Hepatocyte (in vitro differentiated cells): Measurements from ENCODE around the gene ARHGDIG. TPM values are rescaled to one million over a fixed set of nuclear protein-coding genes. Genes with fewer than 3 reads are reported as not detected.

Experiments
- DNase-seq: peaks from one replicate; pipeline ENCODE4 v3.0.0-alpha.2; 2016; ENCODE audit warnings: low spot score
- H2AFZ ChIP-seq: fragments of 200-600 bp; sonication (generic); 2 replicates; pipeline ENCODE4 v1.6.0; 2016; ENCODE audit warnings: antibody characterized with exemption, mild to moderate bottlenecking
- H3K27ac ChIP-seq: fragments of 200-600 bp; sonication (generic); 2 replicates; pipeline ENCODE4 v1.5.1; 2016; ENCODE audit warnings: mild to moderate bottlenecking
- H3K27me3 ChIP-seq: fragments of 200-600 bp; sonication (generic); 2 replicates; pipeline ENCODE4 v1.6.1; 2016
- H3K36me3 ChIP-seq: fragments of 200-600 bp; sonication (generic); replicated peaks from 2 replicates; pipeline ENCODE4 v1.5.1; 2016; ENCODE audit warnings: low read depth; ENCODE audit not compliant: insufficient read depth
- H3K4me1 ChIP-seq: fragments of 200-600 bp; sonication (generic); 2 replicates; pipeline ENCODE4 v1.5.1; 2016; ENCODE audit warnings: mild to moderate bottlenecking, moderate library complexity; ENCODE audit not compliant: insufficient read depth
- H3K4me2 ChIP-seq: fragments of 200-600 bp; sonication (generic); 2 replicates; pipeline ENCODE4 v1.6.0; 2016
- H3K4me3 ChIP-seq: fragments of 200-600 bp; sonication (generic); 2 replicates; pipeline ENCODE4 v1.5.1; 2016; ENCODE audit warnings: mild to moderate bottlenecking
- H3K79me2 ChIP-seq: fragments of 200-600 bp; sonication (generic); 2 replicates; pipeline ENCODE4 v1.6.0; 2017; ENCODE audit warnings: mild to moderate bottlenecking
- H3K9me2 ChIP-seq: fragments of 200-600 bp; sonication (generic); replicated peaks from 2 replicates; pipeline ENCODE4 v1.6.0; 2017; ENCODE audit warnings: mild to moderate bottlenecking; ENCODE audit not compliant: insufficient read depth
- H3K9me3 ChIP-seq: fragments of 200-600 bp; sonication (generic); 2 replicates; pipeline ENCODE4 v1.5.1; 2016; ENCODE audit warnings: low read depth, mild to moderate bottlenecking
- H4K20me1 ChIP-seq: fragments of 200-600 bp; sonication (generic); 2 replicates; pipeline ENCODE4 v1.6.0; 2016; ENCODE audit warnings: mild to moderate bottlenecking; ENCODE audit not compliant: insufficient read depth, poor library complexity, severe bottlenecking
- EZH2 ChIP-seq: fragments of 200-600 bp; sonication (generic); IDR thresholded peaks from 2 replicates; pipeline ENCODE4 v1.6.1; 2016; ENCODE audit warnings: antibody characterized with exemption, mild to moderate bottlenecking, borderline replicate concordance
- EZH2phosphoT487 ChIP-seq: fragments of 200-600 bp; sonication (generic); IDR thresholded peaks from one replicate; pipeline ENCODE4 v1.6.1; 2018; ENCODE audit warnings: antibody characterized with exemption, mild to moderate bottlenecking, low read depth, moderate library complexity; ENCODE audit not compliant: unreplicated experiment, severe bottlenecking
- WGBS: methylation state at CpG from one replicate; pipeline ENCODE4 v1.1.6; 2016; ENCODE audit warnings: low lambda C conversion rate; ENCODE audit errors: missing lambda C conversion rate; 5-methylcytosine and 5-hydroxymethylcytosine counted together
- polyA plus RNA-seq: library from polyadenylated mRNA; unstranded; fragments of >200 nt; fragmentation: Nextera tagmentation; extraction: Ambion mirVana; gene quantifications from 2 replicates; pipeline ENCODE4 v1.2.1, GENCODE V29; 2016
- total RNA-seq: library from RNA; depleted of rRNA; stranded (reverse); fragments of >200 nt; gene quantifications from 2 replicates; pipeline ENCODE4 v1.2.3, GENCODE V29; 2014
- TF ChIP-seq, protein P1 (sequence below): fragments of 200-600 bp; sonication (generic); IDR thresholded peaks from 2 replicates; pipeline ENCODE4 v1.5.1; 2016; ENCODE audit warnings: antibody characterized with exemption, mild to moderate bottlenecking; ENCODE audit not compliant: poor library complexity

The ARHGDIG gene
- total and polyA plus RNA-seq, 2 experiments from 2014 or later = 1.1 TPM; not detected in 1

DNA sequence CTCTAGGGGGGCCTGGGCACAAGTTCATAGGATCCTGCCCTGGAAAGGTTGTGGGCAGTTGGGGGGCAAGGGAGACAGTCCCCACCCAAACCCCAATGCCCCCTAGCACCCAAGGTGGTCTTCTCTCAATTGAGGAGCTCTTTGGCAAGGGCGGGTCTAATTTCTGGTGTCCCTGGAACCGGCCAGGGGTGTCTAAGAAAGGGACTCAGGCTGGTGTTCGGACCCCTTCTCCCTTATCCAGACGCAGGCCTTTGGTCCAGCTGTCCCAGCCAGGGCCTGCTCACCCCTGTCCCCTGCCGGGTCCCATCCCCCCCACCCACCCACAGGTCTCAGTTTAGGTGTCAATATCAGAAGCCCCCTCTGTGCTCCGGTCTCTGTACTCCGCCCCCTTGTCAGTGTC lies 860 bp upstream of the ARHGDIG start:
- H3K4me2 ChIP-seq = no peak overlapping the region
- TF ChIP-seq, protein P1, sequence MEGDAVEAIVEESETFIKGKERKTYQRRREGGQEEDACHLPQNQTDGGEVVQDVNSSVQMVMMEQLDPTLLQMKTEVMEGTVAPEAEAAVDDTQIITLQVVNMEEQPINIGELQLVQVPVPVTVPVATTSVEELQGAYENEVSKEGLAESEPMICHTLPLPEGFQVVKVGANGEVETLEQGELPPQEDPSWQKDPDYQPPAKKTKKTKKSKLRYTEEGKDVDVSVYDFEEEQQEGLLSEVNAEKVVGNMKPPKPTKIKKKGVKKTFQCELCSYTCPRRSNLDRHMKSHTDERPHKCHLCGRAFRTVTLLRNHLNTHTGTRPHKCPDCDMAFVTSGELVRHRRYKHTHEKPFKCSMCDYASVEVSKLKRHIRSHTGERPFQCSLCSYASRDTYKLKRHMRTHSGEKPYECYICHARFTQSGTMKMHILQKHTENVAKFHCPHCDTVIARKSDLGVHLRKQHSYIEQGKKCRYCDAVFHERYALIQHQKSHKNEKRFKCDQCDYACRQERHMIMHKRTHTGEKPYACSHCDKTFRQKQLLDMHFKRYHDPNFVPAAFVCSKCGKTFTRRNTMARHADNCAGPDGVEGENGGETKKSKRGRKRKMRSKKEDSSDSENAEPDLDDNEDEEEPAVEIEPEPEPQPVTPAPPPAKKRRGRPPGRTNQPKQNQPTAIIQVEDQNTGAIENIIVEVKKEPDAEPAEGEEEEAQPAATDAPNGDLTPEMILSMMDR = no peak
- TF ChIP-seq EZH2phosphoT487 (no peak), EZH2 (no peak)
- no peak overlapping the region for H2AFZ ChIP-seq
- no peaks in the 10 kb centered on the region for H3K79me2 ChIP-seq
- no peaks in the 10 kb centered on the region for H3K9me3 ChIP-seq
- 80% methylated on average over 7 of the region's 7 CpGs for WGBS
- H3K27ac ChIP-seq = no peak overlapping the region
- peaks cover 6% of the 10 kb centered on the region for H3K4me1 ChIP-seq
- peaks cover 49% of the 10 kb centered on the region for H3K27me3 ChIP-seq
- DNase-seq = no peak
- H4K20me1 ChIP-seq = no peaks in the 10 kb centered on the region
- no peaks in the 10 kb centered on the region for H3K9me2 ChIP-seq
- H3K4me3 ChIP-seq = no peak overlapping the region
- no peaks in the 10 kb centered on the region for H3K36me3 ChIP-seq

DNA sequence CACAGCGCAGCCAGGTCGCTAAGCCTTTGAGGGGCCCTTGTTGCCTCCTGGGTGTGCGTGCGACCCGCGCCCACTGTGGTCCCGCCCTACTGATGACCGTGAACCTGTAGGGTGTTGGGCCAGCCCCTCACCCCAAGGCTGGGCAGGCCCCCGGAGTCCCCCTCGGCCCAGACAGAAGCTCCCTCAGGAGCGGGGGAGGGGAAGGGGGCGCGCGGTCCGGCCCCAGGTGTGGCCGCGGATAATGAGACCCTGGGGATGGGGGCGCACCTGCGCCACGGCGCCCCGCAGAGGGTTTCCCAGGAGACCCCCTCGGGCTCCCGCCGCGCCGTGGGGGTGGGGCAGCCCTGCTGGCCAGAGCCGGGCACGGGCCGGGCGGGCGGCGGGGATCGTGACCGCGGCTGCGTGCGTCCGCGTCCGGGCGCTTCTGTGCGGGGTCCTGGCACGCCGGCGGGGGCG lies 358 bp upstream of the ARHGDIG start:
- no peak for DNase-seq
- Histone ChIP-seq H3K4me3 (no peak overlapping the region), H2AFZ (no peak overlapping the region), H3K9me3 (no peaks in the 10 kb centered on the region), H3K4me2 (peak overlapping the region; percentile 75), H3K27me3 (peaks cover 44% of the 10 kb centered on the region), H3K9me2 (no peaks in the 10 kb centered on the region), H4K20me1 (no peaks in the 10 kb centered on the region), H3K27ac (no peak overlapping the region), H3K36me3 (no peaks in the 10 kb centered on the region), H3K79me2 (no peaks in the 10 kb centered on the region), H3K4me1 (peaks cover 6% of the 10 kb centered on the region)
- TF ChIP-seq, protein P1 = no peak
- TF ChIP-seq EZH2 = no peak
- TF ChIP-seq EZH2phosphoT487 = no peak
- 34% methylated on average over 12 of the region's 47 CpGs for WGBS

DNA sequence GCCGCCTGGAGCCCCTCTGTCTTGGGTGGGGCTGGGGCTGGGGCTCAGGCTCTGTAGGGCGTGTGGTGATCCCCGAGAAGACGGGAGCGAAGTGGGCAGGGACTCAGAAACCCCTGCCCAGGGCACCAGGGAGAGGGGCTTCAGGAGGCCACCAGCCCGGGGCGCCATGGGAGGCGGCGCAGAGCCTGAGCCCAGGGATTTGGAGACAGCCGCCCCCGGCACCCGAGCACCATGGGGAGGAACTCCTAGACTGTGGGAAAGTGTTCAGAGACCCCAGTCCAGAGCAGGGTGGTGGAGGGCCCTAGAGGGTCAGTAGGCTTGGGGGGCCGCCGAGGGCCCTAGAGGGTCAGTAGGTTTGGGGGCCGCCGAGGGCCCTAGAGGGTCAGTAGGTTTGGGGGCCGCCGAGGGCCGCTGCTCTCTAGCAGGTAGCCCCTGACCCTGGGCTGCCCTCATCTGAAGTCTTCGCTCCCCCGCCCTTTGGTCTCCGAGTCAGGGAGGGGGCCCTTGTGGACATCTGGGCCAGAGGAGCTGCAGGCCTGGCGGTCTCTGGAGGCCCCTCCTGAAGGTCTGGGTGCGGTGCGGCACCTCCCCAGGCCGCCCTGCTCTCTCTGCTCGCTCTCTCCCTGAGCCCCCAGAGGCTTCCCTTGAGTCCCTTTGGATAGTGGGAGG lies 734 bp downstream of the ARHGDIG start:
- Histone ChIP-seq H3K9me3 (no peaks in the 10 kb centered on the region), H3K4me3 (peak overlapping the region; percentile 55), H3K79me2 (no peaks in the 10 kb centered on the region), H2AFZ (no peak overlapping the region), H4K20me1 (no peaks in the 10 kb centered on the region), H3K4me1 (peaks cover 6% of the 10 kb centered on the region), H3K27me3 (peaks cover 38% of the 10 kb centered on the region), H3K9me2 (no peaks in the 10 kb centered on the region), H3K27ac (no peak overlapping the region), H3K36me3 (no peaks in the 10 kb centered on the region), H3K4me2 (peak overlapping the region; percentile 95)
- 66% methylated on average over 26 of the region's 27 CpGs for WGBS
- TF ChIP-seq, protein P1 = no peak
- TF ChIP-seq EZH2 (no peak), EZH2phosphoT487 (no peak)
- DNase-seq = no peak
